DOHH2 (cell line): Measurements from ENCODE around the gene SBSN.

Experiments used
- CTCF ChIP-seq: fragments of 200-600 bp; sonication (generic); IDR thresholded peaks from one replicate; pipeline ENCODE4 v1.5.1; 2014; ENCODE audit warnings: antibody characterized with exemption, mild to moderate bottlenecking, low read depth, low read length; ENCODE audit not compliant: poor library complexity, severe bottlenecking
- EZH2phosphoT487 ChIP-seq: fragments of 200-600 bp; sonication (generic); IDR thresholded peaks from 2 replicates; pipeline ENCODE4 v1.6.1; 2017; ENCODE audit warnings: borderline replicate concordance, mild to moderate bottlenecking, antibody characterized with exemption, low read length, moderate library complexity, mixed read lengths

- TF ChIP-seq CTCF = no peak
- TF ChIP-seq EZH2phosphoT487 = no peak
Observed at GRCh38 chr19:35569281-35569781, 41.2 kb upstream of the SBSN start.
